ENCODE measurements around the gene GNL1. TPM values are rescaled to one million over a fixed set of nuclear protein-coding genes. Genes with fewer than 3 reads are reported as not detected.
"Not testable (repeated sequence)": the region's sequence is repeated elsewhere in the genome, so short reads cannot be mapped to it uniquely, and the experiment has no call there.

Gene GNL1
- total RNA-seq, 6 experiments from 2014 or later, result 56.9 to 65.6 (median 61.9) TPM

DNA sequence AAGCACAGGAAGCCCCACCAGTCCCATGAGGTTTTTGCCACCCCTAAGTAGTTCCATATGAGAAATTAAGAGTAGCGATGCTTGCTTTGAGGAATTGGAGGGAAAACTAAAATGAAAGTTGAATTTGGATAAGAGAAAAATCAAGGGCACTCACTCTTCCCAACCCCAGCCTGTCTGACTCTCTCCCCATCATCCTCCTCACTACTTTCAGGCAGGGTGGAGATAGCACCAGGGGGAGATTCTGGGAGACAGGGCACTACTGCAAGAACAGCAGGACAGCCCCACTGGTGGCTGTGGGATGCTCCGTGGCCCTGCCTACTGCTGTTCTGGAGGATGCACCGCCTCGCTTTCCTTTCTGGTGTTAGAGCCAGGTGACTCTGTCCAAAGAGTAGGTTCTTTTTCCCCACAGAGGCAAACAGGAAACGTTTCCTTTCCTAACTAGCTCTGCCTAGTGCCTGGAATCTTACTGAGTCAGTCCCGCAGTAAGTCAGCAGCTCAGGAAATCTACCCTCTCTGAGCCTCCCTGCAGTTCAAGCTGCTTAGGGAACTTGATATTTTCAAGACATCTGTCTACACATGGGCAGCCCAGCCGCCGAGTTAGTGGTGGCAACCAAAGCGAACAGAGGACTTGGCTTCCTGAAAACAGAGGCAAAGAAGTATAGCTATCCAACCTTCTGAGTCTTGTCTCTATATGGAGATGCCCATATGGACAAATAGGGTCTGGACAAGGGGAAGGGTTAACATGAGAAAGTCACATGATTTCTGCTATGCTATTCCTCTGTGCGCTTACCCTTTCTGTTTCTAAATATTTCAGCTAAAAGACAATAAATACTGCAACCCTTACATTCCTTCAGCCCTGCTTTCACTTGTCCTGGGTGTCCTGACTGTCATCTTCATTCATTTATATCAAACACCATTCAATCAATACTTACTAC, 55.6 kb downstream of the GNL1 start:
- peaks cover 33% of the 10 kb centered on the region for H3K4me1 Mint-ChIP-seq (ENCODE audit: low read depth)
- no peaks in the 10 kb centered on the region for H3K36me3 Mint-ChIP-seq (ENCODE audit: low read depth)
- H3K27me3 Mint-ChIP-seq (ENCODE audit: insufficient read depth), result no peaks in the 10 kb centered on the region; the same call in 1 of the 2 replicates
- no peaks in the 10 kb centered on the region for H3K9me3 Mint-ChIP-seq
- TF ChIP-seq, protein P1, sequence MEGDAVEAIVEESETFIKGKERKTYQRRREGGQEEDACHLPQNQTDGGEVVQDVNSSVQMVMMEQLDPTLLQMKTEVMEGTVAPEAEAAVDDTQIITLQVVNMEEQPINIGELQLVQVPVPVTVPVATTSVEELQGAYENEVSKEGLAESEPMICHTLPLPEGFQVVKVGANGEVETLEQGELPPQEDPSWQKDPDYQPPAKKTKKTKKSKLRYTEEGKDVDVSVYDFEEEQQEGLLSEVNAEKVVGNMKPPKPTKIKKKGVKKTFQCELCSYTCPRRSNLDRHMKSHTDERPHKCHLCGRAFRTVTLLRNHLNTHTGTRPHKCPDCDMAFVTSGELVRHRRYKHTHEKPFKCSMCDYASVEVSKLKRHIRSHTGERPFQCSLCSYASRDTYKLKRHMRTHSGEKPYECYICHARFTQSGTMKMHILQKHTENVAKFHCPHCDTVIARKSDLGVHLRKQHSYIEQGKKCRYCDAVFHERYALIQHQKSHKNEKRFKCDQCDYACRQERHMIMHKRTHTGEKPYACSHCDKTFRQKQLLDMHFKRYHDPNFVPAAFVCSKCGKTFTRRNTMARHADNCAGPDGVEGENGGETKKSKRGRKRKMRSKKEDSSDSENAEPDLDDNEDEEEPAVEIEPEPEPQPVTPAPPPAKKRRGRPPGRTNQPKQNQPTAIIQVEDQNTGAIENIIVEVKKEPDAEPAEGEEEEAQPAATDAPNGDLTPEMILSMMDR (IDR thresholded peaks at IDR 0.05), result no peak
- peak; percentile 22 for DNase-seq
- H3K27ac Mint-ChIP-seq, result peak overlapping the region; percentile 62
- peak overlapping the region; percentile 45; the same call in 1 of the 2 replicates for H3K4me3 Mint-ChIP-seq

GRCh38 chr6:30498705-30499104, 57.6 kb downstream of the GNL1 start:
- not testable (repeated sequence) for DNase-seq; H3K36me3 Mint-ChIP-seq (ENCODE audit: low read depth); H3K27me3 Mint-ChIP-seq (ENCODE audit: insufficient read depth); H3K27ac Mint-ChIP-seq; H3K4me3 Mint-ChIP-seq; H3K9me3 Mint-ChIP-seq
- H3K4me1 Mint-ChIP-seq (ENCODE audit: low read depth), result peaks cover 33% of the 10 kb centered on the region

DNA sequence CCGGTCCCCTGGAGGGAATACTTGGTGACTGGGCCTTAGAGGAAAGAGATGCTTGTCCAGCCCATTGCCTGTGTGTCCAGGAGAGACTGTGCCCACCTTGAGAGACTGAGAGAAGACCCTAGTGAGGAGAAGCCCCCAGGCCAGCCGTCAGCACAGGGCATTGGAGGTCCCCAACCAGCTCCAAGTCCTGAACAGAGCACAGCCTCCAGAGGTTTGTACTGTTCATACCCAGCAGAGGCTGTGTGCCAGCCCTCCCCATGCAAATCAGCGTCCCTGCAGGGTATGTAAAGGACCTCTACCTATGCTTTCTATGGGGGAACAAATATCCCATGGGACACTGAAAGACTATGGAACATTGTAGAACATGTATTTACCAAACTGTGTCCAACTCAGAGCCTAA, 58.6 kb downstream of the GNL1 start:
- no peaks in the 10 kb centered on the region; the same call in 1 of the 2 replicates for H3K27me3 Mint-ChIP-seq (ENCODE audit: insufficient read depth)
- H3K4me1 Mint-ChIP-seq (ENCODE audit: low read depth), result peaks cover 33% of the 10 kb centered on the region
- H3K36me3 Mint-ChIP-seq (ENCODE audit: low read depth), result peaks cover 10% of the 10 kb centered on the region
- H3K27ac Mint-ChIP-seq, result no peak overlapping the region; the same call in 1 of the 2 replicates
- H3K4me3 Mint-ChIP-seq, result no peak overlapping the region
- no peaks in the 10 kb centered on the region for H3K9me3 Mint-ChIP-seq
- TF ChIP-seq, protein P1 (IDR thresholded peaks at IDR 0.05), result no peak
- no peak for DNase-seq

DNA sequence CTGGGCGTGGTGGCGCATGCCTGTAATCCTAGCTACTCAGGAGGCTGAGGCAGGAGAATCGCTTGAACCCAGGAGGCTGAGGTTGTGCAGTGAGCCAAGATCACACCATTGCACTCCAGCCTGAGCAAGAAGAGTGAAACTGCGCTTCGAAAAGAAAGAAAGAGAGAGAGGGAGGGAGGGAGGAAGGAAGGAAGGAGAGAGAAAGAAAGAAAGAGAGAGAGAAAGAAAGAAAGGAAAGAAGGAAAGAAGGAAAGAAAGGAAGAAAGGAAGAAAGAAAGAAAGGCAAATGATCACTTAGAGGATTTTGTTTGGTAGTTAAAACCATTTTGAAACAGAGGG, 59.1 kb downstream of the GNL1 start:
- H3K9me3 Mint-ChIP-seq, result not testable (repeated sequence)

GRCh38 chr6:30495993-30496392, 60.3 kb downstream of the GNL1 start:
- H3K36me3 Mint-ChIP-seq (ENCODE audit: low read depth), result peaks cover 17% of the 10 kb centered on the region

More for the DNA sequence above, 59.1 kb downstream of the GNL1 start:
- H3K27me3 Mint-ChIP-seq (ENCODE audit: insufficient read depth); DNase-seq; H3K4me3 Mint-ChIP-seq: not testable (repeated sequence)
- peaks cover 33% of the 10 kb centered on the region for H3K4me1 Mint-ChIP-seq (ENCODE audit: low read depth)
- peak overlapping the region; percentile 91 for H3K27ac Mint-ChIP-seq
- H3K36me3 Mint-ChIP-seq (ENCODE audit: low read depth), result peaks cover 11% of the 10 kb centered on the region

DNA sequence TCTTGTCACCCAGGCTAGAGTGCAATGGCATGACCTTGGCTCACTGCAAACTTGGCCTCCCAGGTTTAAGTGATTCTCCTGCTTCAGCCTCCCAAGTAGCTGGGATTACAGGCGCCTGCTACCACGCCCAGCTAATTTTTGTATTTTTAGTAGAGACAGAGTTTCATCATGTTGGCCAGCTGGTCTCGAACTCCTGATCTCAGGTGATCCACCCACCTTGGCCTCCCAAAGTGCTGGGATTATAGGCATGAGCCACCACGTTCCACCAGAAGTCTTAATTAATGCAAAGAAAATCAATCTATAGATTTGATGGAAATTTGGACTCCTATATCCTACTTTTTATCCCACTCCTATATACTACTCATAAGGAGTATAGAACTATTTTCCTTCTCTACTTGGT, 61.2 kb downstream of the GNL1 start:
- Mint-ChIP-seq H3K36me3 (ENCODE audit: low read depth) (peaks cover 25% of the 10 kb centered on the region), H3K4me1 (ENCODE audit: low read depth) (peaks cover 31% of the 10 kb centered on the region)
- DNase-seq; H3K4me3 Mint-ChIP-seq; H3K9me3 Mint-ChIP-seq; H3K27me3 Mint-ChIP-seq (ENCODE audit: insufficient read depth); H3K27ac Mint-ChIP-seq: not testable (repeated sequence)

More at GRCh38 chr6:30495993-30496392, 60.3 kb downstream of the GNL1 start:
- DNase-seq, result no peak
- Mint-ChIP-seq H3K4me3 (peak overlapping the region; percentile 54; the same call in 1 of the 2 replicates), H3K27me3 (ENCODE audit: insufficient read depth) (no peaks in the 10 kb centered on the region; the same call in 1 of the 2 replicates), H3K4me1 (ENCODE audit: low read depth) (peaks cover 31% of the 10 kb centered on the region), H3K27ac (peak overlapping the region; percentile 91), H3K9me3 (no peaks in the 10 kb centered on the region)
- TF ChIP-seq, protein P1 (IDR thresholded peaks at IDR 0.05), result no peak

DNA sequence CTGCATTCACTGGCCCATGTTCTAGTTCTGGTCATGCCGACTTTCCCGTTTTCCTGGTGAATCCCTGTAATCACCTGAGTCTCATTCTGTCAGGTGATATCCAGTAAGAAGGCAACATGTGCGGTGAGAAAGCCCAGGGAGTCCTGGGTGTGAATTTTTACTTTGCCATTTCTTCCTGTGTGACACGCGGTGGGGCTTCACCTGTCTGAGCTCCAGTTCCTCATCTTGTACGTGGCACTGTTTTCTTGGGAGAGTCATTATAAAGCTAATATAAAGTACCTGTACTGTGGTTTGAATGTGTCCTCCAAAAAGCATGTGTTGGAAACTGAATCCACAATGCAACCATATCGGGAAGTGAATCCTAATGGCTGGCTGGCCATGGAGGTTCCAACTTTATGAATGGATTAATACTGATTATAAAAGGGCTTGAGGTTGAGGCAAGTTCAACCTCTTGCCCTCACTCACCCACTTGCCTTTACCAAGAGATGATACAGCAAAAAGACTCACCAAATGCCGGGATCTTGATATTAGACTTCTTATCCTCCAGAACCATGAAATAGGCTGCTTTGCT, 61.9 kb downstream of the GNL1 start:
- no peak for DNase-seq
- peaks cover 3% of the 10 kb centered on the region; the same call in 1 of the 2 replicates for H3K27me3 Mint-ChIP-seq (ENCODE audit: insufficient read depth)
- H3K36me3 Mint-ChIP-seq (ENCODE audit: low read depth), result peaks cover 26% of the 10 kb centered on the region
- no peak overlapping the region for H3K4me3 Mint-ChIP-seq
- H3K27ac Mint-ChIP-seq, result no peak overlapping the region
- TF ChIP-seq, protein P1 (IDR thresholded peaks at IDR 0.05), result no peak
- H3K4me1 Mint-ChIP-seq (ENCODE audit: low read depth), result peaks cover 31% of the 10 kb centered on the region
- H3K9me3 Mint-ChIP-seq, result no peaks in the 10 kb centered on the region
